Progenitor cell of endocrine pancreas (in vitro differentiated cells): ENCODE results near the gene LCE7A. TPM values are rescaled to one million over a fixed set of nuclear protein-coding genes. Genes with fewer than 3 reads are reported as not detected.

Experiments
- DNase-seq: peaks from one replicate; pipeline ENCODE4 v3.0.0; 2021; ENCODE audit warnings: low spot score; ENCODE audit not compliant: unreplicated experiment
- H3K27ac Mint-ChIP-seq: 2 replicates; pipeline ENCODE4 v1.8.0; 2021; ENCODE audit warnings: mild to moderate bottlenecking, moderate library complexity, mixed read lengths
- H3K27me3 Mint-ChIP-seq: 2 replicates; pipeline ENCODE4 v1.8.0; 2021; ENCODE audit warnings: mixed read lengths
- H3K36me3 Mint-ChIP-seq: 2 replicates; pipeline ENCODE4 v1.8.0; 2022; ENCODE audit warnings: mixed read lengths; ENCODE audit not compliant: insufficient read depth
- H3K4me1 Mint-ChIP-seq: 2 replicates; pipeline ENCODE4 v1.8.0; 2021; ENCODE audit warnings: low read depth, mixed read lengths
- H3K4me3 Mint-ChIP-seq: 2 replicates; pipeline ENCODE4 v1.8.0; 2021; ENCODE audit warnings: low read depth, mild to moderate bottlenecking, moderate library complexity, mixed read lengths
- H3K9me3 Mint-ChIP-seq: 2 replicates; pipeline ENCODE4 v1.8.0; 2021; ENCODE audit warnings: low read depth, mixed read lengths
- long read RNA-seq: library from polyadenylated mRNA; unstranded; transcript quantifications from one replicate; pipeline ENCODE4 v2.0.0, GENCODE V29; 2020
- total RNA-seq: library from RNA; stranded (reverse); gene quantifications from 2 replicates; pipeline ENCODE4 v1.2.1, GENCODE V29; 2021
- TF ChIP-seq, protein P1 (sequence below): fragments of 200-600 bp; sonication (generic); IDR thresholded peaks from one replicate; pipeline ENCODE4 v1.5.0; 2021; ENCODE audit warnings: antibody characterized with exemption, mild to moderate bottlenecking; ENCODE audit not compliant: unreplicated experiment

LCE7A gene, protein sequence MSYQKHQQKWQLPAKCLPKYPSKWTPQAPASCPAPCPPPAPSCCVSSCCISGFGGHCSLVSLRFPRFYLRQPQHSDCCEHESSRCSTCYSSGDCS
- not detected in 2 replicates for total RNA-seq
- long read RNA-seq: 0 reads

DNA sequence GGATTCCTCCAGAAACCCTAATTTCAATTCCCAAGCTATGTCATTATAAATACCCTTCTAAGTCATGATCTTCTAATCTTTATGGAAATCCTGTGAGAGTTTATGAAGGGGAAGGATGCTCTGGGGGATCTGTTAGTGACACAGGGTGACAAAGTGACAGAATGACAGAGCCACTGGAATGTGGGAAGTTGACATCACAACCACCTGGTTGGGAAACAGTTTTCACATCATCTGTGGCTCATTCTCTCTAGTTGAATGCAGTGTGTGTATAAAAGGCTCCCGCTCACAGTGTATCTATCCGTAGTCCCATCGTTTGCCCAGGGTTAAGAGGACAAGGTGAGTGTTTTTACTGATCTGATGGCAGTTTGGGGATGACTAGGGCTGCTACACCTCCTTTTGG lies at the start of gene LCE7A:
TSS of gene LCE7A (plus strand) at position 301 of the 400 bp plus-strand sequence. CDS start 702 bp downstream, outside the sequence.
- peaks cover 1% of the 10 kb centered on the region for H3K36me3 Mint-ChIP-seq
- DNase-seq: no peak
- no peaks in the 10 kb centered on the region for H3K4me1 Mint-ChIP-seq
- no peaks in the 10 kb centered on the region for H3K27me3 Mint-ChIP-seq
- TF ChIP-seq, protein P1, sequence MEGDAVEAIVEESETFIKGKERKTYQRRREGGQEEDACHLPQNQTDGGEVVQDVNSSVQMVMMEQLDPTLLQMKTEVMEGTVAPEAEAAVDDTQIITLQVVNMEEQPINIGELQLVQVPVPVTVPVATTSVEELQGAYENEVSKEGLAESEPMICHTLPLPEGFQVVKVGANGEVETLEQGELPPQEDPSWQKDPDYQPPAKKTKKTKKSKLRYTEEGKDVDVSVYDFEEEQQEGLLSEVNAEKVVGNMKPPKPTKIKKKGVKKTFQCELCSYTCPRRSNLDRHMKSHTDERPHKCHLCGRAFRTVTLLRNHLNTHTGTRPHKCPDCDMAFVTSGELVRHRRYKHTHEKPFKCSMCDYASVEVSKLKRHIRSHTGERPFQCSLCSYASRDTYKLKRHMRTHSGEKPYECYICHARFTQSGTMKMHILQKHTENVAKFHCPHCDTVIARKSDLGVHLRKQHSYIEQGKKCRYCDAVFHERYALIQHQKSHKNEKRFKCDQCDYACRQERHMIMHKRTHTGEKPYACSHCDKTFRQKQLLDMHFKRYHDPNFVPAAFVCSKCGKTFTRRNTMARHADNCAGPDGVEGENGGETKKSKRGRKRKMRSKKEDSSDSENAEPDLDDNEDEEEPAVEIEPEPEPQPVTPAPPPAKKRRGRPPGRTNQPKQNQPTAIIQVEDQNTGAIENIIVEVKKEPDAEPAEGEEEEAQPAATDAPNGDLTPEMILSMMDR: no peak
- no peak within 1 kb of the TSS for H3K27ac Mint-ChIP-seq
- no peak within 1 kb of the TSS for H3K4me3 Mint-ChIP-seq
- peaks cover 58% of the 10 kb centered on the region for H3K9me3 Mint-ChIP-seq

DNA sequence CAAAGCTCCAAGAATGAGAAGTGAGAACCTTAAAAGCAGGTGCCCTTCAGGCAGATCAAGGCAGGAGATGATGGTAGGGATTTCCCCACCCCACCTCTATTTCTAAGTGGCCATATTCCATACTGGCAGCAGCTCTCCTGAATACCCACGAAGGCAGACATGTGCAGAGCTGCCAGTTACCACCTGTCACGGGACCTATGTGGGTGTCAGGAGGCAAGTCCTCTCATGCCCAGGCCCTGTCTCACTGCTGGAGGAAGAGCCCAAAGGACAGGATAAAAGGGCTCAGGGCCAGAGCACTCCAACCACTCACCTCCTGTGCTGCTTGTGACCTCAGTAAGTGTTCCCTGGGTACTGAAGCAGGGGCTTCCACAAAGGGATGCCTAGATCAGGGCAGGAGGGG lies 48.7 kb upstream of the LCE7A start:
- DNase-seq: no peak
- Mint-ChIP-seq H3K36me3 (peaks cover 1% of the 10 kb centered on the region), H3K4me3 (no peak overlapping the region), H3K9me3 (peaks cover 46% of the 10 kb centered on the region), H3K27ac (no peak overlapping the region), H3K27me3 (no peaks in the 10 kb centered on the region), H3K4me1 (no peaks in the 10 kb centered on the region)
- TF ChIP-seq, protein P1: no peak

DNA sequence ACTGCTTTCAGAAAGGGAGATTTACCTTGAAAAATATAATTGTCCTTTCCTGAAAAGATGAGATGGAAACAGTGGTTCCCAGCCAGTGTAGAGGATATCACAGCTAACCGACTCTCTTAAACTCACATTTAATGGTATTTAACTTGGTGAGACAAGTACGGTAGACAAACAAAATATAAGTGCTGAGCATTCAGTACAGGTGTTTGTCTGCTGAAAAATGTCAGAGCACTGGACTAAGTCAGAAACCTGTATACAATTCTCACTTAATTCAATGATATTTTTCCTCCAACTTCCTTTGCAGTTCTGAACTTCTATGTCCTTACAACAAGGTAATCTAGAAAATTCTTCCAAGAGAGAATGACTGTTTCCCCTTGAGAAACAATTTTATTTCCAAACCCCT lies 48.1 kb upstream of the LCE7A start, which contains the start of gene LCE1B:
TSS of gene LCE1B (plus strand) at position 301 of the 400 bp plus-strand sequence. CDS start 476 bp downstream, outside the sequence.
- H3K4me3 Mint-ChIP-seq: no peak within 1 kb of the TSS
- H3K27me3 Mint-ChIP-seq: no peaks in the 10 kb centered on the region
- H3K36me3 Mint-ChIP-seq: peaks cover 1% of the 10 kb centered on the region
- no peak for DNase-seq
- peaks cover 44% of the 10 kb centered on the region for H3K9me3 Mint-ChIP-seq
- no peaks in the 10 kb centered on the region for H3K4me1 Mint-ChIP-seq
- TF ChIP-seq, protein P1: no peak
- H3K27ac Mint-ChIP-seq: no peak within 1 kb of the TSS

DNA sequence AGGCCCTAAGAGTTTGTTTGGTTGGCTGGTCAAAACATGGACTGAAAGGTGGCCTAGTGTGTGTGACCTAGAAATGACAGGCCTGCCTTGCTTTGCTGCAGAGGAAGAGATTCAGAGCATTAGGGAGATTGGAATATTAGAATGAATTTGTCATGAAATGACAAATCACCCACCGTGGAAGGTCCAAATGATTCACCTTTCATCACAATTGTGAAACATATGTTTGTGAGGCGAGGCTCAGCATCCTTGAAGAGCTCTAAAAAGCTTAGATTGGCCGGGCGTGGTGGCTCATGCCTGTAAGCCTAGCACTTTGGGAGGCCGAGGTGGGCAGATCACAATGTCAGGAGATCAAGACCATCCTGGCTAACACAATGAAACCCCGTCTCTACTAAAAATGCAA lies 42.5 kb upstream of the LCE7A start:
- TF ChIP-seq, protein P1: no peak
- peaks cover 1% of the 10 kb centered on the region for H3K36me3 Mint-ChIP-seq
- H3K9me3 Mint-ChIP-seq: peaks cover 49% of the 10 kb centered on the region
- H3K27me3 Mint-ChIP-seq: no peaks in the 10 kb centered on the region
- H3K4me3 Mint-ChIP-seq: no peak overlapping the region
- no peak for DNase-seq
- no peak overlapping the region for H3K27ac Mint-ChIP-seq
- H3K4me1 Mint-ChIP-seq: no peaks in the 10 kb centered on the region

DNA sequence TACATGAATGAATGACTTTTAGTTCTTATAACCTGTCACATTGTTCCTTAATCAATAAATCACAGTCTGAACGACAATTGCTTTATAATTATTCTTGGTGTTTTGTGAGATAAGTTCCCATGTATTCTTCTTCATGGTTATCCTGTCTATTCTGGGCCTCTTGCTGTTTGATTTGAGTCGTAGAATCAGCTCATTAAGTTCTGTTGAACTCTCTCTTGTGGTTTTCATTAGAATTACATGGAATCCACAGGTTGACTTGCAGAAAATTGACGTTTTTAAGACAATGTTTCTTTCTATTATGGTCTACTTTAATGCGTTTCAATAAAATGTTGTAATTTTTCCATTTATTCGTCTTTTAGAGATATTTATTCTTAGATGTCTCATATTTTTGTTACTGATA lies 36.5 kb upstream of the LCE7A start:
- Mint-ChIP-seq H3K27me3 (no peaks in the 10 kb centered on the region), H3K27ac (no peak overlapping the region), H3K36me3 (no peaks in the 10 kb centered on the region), H3K4me3 (no peak overlapping the region), H3K4me1 (no peaks in the 10 kb centered on the region), H3K9me3 (peaks cover 48% of the 10 kb centered on the region)
- TF ChIP-seq, protein P1: no peak
- no peak for DNase-seq
